HG02943 (cell line): ENCODE data around the gene CNPPD1.
"Not testable (repeated sequence)": the region's sequence is repeated elsewhere in the genome, so short reads cannot be mapped to it uniquely, and the experiment has no call there.

Experiments used
- ATAC-seq: cut with Tn5 transposase; IDR thresholded peaks from one replicate; pipeline ENCODE4 v1.9.1; 2021; ENCODE audit warnings: mild to moderate bottlenecking, low read depth, moderate library complexity; ENCODE audit not compliant: unreplicated experiment

Gene CNPPD1

DNA sequence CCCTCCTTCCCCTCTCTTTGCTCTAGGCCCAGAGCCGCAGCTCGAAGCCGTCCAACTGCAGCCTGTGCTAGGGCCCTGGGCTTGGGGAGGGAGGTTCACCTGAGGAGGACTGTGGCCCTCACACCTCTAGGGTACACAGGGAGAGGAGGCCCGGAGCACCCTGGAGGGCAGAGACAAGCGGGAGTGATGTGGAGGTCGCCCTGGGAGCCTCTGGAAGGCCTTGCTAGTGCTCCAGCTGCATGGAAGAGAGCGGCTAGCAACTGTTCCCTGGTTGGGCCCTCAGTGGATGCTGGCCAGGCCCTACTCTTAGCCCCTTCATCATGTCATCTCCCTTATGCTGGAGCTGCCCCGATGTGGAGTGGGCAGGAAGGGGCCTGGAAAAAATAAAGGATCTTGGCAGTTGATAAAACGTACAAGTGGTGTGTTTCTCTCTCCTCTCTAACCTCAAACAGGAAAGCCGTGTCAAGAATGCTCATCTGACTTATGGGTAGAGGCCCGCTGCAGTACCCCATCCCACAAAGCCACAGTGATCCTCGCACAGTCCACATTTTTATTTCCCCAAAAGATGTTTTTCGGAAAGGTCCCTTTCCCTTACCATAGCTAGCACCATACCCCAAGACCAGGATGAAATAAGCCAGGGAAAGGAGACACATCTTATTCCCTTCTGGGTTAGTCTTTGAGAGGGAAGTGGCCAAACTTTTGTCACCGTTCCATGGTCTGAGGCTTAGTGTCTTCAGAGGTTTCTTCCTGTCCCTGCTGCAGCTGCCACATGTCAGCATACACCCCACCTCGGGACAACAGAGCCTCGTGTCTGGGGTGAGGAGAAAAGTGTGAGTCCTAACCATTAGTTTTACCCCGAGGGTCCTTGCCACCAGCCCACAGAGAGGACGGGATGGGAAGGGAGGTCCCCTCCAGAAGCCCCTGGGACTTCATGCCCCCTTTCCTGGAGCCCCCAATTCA lies 32.8 kb upstream of the CNPPD1 start:
- no peak for ATAC-seq

- ATAC-seq, result no peak
These were observed 31.4 kb upstream of the CNPPD1 start for GRCh38 chr2:219207884-219208740.

GRCh38 chr2:219207134-219207883 lies 30.6 kb upstream of the CNPPD1 start:
- ATAC-seq, result no peak

GRCh38 chr2:219206328-219207133 lies 29.8 kb upstream of the CNPPD1 start, which contains the start of gene ZFAND2B:
Gene ZFAND2B, plus strand, starts transcription at chr2:219206782. Its CDS starts 206 bp downstream, at chr2:219206988.
- peak; percentile 92 for ATAC-seq

GRCh38 chr2:219205981-219206327 lies 29.2 kb upstream of the CNPPD1 start:
- no peak for ATAC-seq

DNA sequence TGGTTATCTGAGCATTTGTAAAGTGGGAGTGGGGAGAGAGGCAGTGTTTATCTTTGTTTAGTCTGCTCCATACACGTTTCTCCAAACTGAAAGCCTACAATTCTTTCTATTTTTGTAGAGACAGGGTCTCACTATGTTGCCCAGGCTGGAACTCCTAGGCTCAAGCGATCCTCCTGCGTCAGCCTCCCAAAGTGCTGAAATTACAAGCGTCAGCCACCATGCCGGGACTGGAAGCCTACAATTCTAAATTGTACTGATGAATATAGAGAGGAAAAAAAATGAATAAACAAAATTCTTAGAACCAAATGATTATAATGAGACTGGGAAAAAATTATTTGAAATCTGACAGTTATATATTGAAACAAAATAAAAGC lies 28.4 kb upstream of the CNPPD1 start:
- ATAC-seq, result no peak

DNA sequence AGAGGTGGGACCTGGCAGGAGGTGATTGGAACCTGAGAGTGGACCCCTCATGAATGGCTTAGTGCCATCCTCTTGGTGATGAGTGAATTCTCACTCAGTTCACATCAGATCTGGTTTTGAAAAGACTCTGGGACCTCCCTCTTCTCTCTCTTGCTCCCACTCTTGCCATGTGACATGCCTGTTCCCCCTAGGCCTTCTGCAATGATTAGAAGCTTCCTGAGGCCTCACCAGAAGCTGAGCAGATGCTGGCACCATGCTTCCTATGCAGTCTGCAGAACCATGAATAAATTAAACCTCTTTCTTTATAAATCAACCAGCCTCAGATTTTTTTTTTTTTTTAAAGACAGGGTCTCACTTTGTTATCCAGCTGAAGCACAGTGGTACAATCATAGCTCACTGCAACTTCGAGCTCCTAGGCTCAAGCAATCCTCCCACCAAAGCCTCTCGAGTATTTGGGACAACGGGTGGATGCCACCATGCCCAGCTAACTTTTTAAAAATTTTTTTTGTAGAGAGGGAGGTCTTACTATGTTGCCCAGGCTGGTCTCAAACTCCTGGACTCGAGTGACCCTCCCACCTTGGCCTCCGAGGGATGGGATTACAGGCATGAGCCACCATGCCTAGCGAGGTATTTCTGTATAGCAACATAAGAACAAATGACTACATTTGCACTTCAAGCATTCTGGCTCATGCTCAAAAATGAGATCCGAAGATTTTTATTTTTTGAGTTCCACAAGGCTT lies 27.9 kb upstream of the CNPPD1 start:
- ATAC-seq, result no peak

GRCh38 chr2:219201331-219201730 lies 24.6 kb upstream of the CNPPD1 start:
- ATAC-seq, result not testable (repeated sequence)

DNA sequence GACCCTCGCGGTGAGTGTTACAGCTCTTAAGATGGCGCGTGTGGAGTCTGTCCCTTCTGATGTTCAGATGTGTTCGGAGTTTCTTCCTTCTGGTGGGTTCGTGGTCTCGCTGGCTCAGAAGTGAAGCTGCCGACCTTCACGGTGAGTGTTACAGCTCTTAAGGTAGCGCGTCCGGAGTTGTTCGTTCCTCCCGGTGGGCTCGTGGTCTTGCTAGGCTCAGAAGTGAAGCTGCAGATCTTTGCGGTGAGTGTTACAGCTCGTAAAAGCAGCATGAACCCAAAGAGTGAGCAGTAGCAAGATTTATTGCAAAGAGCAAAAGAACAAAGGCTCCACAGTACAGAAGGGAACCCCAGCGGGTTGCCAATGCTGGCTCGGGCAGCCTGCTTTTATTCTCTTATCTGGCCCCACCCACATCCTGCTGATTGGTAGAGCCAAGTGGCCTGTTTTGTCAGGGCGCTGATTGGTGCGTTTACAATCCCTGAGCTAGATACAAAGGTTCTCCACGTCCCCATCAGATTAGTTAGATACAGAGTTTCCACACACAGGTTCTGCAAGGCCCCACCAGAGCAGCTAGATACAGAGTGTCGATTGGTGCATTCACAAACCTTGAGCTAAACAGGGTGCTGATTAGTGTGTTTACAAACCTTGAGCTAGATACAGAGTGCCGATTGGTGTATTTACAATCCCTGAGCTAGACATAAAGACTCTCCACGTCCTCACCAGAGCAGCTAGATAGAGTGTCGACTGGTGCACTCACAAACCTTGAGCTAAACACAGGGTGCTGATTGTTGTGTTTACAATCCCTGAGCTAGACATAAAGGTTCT lies 24.0 kb upstream of the CNPPD1 start:
- ATAC-seq, result not testable (repeated sequence)

- ATAC-seq, result no peak
These were observed 22.9 kb upstream of the CNPPD1 start for GRCh38 chr2:219199470-219200211.

- ATAC-seq, result no peak
These were observed 22.2 kb upstream of the CNPPD1 start for GRCh38 chr2:219198974-219199373.

GRCh38 chr2:219197388-219197787 lies 20.7 kb upstream of the CNPPD1 start:
- no peak for ATAC-seq

DNA sequence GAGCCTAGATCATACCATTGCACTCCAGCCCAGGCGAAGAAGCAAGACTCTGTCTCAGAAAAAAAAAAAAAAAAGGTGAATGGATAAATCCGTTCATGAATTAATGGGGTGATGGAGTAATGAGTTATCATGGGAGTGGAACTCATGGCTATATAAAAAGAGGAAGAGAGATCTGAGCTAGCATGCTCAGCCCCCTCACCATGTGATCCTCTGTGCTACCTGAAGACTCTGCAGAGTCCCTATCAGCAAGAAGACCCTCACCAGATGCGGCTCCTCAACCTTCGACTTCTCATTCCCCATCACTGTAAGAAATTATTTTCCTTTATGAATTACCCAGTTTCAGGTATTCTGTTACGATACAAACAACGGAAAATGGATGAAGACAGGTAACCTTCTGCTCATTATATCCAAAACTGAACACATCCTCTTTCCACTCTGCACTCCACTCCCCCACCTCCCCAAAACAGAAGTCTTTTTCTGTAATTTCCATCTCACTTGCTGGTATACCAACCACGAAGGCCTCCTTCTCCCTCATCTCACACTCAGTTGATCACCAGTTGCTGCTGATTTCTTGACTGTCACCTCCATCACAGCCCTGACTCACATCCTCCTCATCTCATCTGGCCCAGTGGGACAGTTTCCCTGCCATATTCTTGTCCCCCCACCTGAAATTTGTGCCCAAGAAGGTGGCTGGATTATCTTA lies 10.2 kb upstream of the CNPPD1 start:
- ATAC-seq, result no peak

DNA sequence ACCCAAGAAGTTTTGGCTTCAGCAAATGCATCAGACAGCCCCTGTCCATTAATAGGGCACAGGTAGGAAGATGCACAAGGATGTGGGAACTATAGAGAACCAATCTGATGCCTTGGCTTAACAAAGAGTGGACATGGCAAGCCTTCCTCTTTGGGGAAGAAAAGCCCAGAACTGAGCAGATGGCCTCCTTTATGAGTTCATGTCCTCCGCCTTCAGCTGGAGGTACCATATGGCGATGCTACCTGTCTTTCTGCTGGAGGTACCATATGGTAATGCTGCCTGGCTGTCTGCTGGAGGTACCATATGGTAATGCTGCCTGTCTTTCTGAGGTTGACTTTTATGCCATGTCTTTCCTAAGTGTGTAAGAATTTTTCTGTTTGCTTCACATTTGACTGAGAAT lies 7.4 kb upstream of the CNPPD1 start:
- ATAC-seq, result no peak

DNA sequence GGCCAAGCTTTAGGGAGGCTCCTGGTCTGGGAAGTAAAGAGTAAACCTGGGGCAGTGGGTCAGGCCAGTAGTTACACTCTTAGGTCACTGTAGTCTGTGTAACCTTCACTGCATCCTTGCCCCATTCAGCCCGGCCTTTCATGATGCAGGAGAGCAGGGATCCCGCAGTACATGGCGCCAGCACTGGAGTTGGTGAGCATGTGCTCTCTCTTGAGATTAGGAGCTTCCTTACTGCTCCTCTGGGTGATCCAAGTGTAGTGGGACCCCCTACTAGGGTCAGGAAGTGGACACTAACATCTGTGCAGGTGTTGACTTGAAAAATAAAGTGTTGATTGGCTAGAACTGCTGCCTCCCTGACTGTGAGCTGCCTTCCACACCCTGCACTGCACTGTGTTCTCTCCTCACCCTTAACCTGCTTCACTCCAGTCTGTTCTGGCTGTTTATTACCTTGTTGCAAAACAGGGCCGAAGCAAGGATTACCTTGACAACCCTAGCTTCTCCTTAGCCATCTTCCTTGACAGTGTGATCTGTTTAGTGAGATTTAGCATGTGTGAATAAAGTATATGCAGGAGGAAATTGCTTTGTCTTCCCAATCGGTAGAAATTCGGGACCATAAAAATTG lies 6.5 kb upstream of the CNPPD1 start:
- no peak for ATAC-seq

- no peak for ATAC-seq
These were observed 5.8 kb upstream of the CNPPD1 start for GRCh38 chr2:219182331-219183150.
